Ishikawa (cell line): ENCODE results near the gene INPP5B.

Experiments used
- CEBPB ChIP-seq: IDR thresholded peaks from 2 replicates; pipeline ENCODE4 v1.6.1; 2012
- CREB1 ChIP-seq: IDR thresholded peaks from 2 replicates; pipeline ENCODE4 v1.6.1; 2012; ENCODE audit warnings: low read depth
- EGR1 ChIP-seq: IDR thresholded peaks from 2 replicates; pipeline ENCODE4 v1.6.1; 2012
- EP300 ChIP-seq: IDR thresholded peaks from 2 replicates; pipeline ENCODE4 v1.6.1; 2012; ENCODE audit warnings: borderline replicate concordance
- FOXM1 ChIP-seq: IDR thresholded peaks from 2 replicates; pipeline ENCODE4 v1.6.1; 2012; ENCODE audit warnings: low read depth, borderline replicate concordance
- NFIC ChIP-seq: IDR thresholded peaks from 2 replicates; pipeline ENCODE4 v1.6.1; 2012
- RAD21 ChIP-seq: IDR thresholded peaks from 2 replicates; pipeline ENCODE4 v1.6.1; 2012; ENCODE audit warnings: low read depth
- TAF1 ChIP-seq: IDR thresholded peaks from 2 replicates; pipeline ENCODE4 v1.6.1; 2012; ENCODE audit warnings: low read depth, mild to moderate bottlenecking
- TCF12 ChIP-seq: IDR thresholded peaks from 2 replicates; pipeline ENCODE4 v1.6.1; 2012; ENCODE audit warnings: low read depth
- TEAD4 ChIP-seq: IDR thresholded peaks from 2 replicates; pipeline ENCODE4 v1.6.1; 2012
- YY1 ChIP-seq: IDR thresholded peaks from 2 replicates; pipeline ENCODE4 v1.6.1; 2012; ENCODE audit warnings: low read depth
- ZBTB7A ChIP-seq: IDR thresholded peaks from 2 replicates; pipeline ENCODE4 v1.6.1; 2012; ENCODE audit warnings: low read depth
- TF ChIP-seq, protein P1 (sequence below): IDR thresholded peaks from 2 replicates; pipeline ENCODE4 v1.6.1; 2012
- TF ChIP-seq, protein P2 (sequence below): IDR thresholded peaks from 2 replicates; pipeline ENCODE4 v1.6.1; 2012
- TF ChIP-seq, protein P3 (sequence below): IDR thresholded peaks from 2 replicates; pipeline ENCODE4 v1.6.1; 2012; ENCODE audit warnings: low read depth, mild to moderate bottlenecking

Gene INPP5B

DNA sequence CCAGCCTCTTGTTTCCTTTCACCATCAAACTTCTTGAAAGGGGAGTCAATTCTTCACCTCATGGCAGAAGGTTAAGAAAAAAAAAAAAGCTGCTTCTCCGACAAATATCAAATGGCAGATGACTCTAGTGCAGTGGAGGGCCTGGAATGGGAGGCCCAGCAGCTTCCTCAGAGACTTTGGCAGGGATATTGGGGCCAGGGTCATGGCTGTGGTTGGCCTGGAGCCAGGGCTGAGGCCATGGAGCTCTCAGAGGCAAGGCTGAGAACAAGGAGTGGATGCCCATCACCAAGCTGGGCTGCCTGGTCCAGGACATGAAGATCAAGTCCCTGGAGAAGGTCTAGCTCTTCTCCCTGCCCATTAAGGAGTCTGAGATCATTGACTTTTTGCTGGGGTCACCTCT is 106.1 kb downstream of the INPP5B start:
- no peak for TF ChIP-seq TAF1
- no peak for TF ChIP-seq EGR1

DNA sequence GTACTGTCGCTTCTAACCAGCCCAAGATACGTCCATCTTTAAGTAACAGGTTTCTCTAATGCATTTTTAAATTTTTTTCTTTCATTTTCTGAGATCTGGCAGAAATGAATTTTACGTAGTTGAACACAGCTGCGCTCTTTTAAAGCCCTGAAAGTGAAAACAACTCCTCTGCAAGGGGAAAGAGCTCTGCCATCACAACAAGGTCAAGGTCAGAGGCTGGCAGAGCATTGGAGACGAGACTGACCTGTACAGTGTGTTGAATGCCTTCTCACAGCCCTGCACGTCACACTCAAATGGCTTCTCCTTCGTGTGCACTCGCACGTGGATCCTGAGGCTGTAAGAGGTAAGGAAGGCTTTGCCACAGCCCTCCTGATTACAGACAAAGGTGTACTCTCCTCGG is 107.2 kb downstream of the INPP5B start:
- TF ChIP-seq ZBTB7A (no peak), TEAD4 (no peak), TCF12 (no peak), CEBPB (no peak), TAF1 (no peak), EP300 (no peak), YY1 (no peak), NFIC (no peak), CREB1 (no peak), RAD21 (no peak), EGR1 (no peak)
- TF ChIP-seq, protein P1, sequence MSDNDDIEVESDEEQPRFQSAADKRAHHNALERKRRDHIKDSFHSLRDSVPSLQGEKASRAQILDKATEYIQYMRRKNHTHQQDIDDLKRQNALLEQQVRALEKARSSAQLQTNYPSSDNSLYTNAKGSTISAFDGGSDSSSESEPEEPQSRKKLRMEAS: no peak

DNA sequence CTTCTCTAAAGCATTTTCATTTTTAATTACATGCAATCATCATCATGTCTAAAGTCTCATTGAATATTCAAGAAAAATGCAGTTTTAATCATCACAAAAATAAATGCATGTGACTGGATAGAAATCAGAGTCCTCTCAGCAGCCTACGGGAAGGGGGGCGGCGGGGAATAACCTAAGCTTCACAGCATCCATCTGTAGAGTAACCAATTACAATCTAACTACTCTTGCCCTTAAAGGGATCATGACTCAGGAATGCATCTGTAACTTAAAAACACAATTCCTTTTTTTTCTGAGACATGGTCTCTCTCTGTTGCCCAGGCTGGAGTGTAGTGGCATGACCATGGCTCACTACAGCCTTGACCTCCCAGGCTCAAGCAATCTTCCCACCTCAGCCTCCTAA is 110.1 kb downstream of the INPP5B start:
- TF ChIP-seq NFIC (no peak), CREB1 (no peak), EGR1 (no peak), YY1 (no peak), ZBTB7A (no peak), TCF12 (no peak), EP300 (no peak), TEAD4 (no peak), TAF1 (no peak), FOXM1 (no peak)
- TF ChIP-seq, protein P2, sequence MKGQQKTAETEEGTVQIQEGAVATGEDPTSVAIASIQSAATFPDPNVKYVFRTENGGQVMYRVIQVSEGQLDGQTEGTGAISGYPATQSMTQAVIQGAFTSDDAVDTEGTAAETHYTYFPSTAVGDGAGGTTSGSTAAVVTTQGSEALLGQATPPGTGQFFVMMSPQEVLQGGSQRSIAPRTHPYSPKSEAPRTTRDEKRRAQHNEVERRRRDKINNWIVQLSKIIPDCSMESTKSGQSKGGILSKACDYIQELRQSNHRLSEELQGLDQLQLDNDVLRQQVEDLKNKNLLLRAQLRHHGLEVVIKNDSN: no peak
- TF ChIP-seq, protein P3, sequence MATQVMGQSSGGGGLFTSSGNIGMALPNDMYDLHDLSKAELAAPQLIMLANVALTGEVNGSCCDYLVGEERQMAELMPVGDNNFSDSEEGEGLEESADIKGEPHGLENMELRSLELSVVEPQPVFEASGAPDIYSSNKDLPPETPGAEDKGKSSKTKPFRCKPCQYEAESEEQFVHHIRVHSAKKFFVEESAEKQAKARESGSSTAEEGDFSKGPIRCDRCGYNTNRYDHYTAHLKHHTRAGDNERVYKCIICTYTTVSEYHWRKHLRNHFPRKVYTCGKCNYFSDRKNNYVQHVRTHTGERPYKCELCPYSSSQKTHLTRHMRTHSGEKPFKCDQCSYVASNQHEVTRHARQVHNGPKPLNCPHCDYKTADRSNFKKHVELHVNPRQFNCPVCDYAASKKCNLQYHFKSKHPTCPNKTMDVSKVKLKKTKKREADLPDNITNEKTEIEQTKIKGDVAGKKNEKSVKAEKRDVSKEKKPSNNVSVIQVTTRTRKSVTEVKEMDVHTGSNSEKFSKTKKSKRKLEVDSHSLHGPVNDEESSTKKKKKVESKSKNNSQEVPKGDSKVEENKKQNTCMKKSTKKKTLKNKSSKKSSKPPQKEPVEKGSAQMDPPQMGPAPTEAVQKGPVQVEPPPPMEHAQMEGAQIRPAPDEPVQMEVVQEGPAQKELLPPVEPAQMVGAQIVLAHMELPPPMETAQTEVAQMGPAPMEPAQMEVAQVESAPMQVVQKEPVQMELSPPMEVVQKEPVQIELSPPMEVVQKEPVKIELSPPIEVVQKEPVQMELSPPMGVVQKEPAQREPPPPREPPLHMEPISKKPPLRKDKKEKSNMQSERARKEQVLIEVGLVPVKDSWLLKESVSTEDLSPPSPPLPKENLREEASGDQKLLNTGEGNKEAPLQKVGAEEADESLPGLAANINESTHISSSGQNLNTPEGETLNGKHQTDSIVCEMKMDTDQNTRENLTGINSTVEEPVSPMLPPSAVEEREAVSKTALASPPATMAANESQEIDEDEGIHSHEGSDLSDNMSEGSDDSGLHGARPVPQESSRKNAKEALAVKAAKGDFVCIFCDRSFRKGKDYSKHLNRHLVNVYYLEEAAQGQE: no peak

DNA sequence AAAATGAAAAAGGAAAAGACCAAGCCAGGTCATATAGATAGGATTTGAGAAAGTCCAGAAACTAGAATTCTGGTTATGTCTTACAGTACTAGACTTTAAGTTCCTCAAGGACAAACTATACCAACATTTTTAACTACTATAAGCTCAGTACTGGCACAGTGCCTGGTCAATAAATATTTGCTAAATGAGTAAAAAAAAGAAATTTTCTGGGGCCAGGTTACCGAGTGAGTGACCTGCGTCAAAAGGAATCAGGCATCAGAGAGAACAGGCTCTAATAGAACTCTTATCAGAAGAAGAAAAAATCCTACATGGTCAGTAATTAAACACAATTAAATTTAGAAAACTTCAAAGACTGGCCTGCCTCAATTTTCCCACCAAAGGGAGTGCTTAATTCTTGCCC is 115.0 kb downstream of the INPP5B start:
- TF ChIP-seq TEAD4 (no peak), RAD21 (no peak), NFIC (no peak), EP300 (no peak), EGR1 (no peak), ZBTB7A (no peak), YY1 (no peak), CEBPB (no peak), CREB1 (no peak), TAF1 (no peak), FOXM1 (no peak), TCF12 (no peak)
- TF ChIP-seq, protein P2: no peak
- TF ChIP-seq, protein P1: no peak
- TF ChIP-seq, protein P3: no peak

DNA sequence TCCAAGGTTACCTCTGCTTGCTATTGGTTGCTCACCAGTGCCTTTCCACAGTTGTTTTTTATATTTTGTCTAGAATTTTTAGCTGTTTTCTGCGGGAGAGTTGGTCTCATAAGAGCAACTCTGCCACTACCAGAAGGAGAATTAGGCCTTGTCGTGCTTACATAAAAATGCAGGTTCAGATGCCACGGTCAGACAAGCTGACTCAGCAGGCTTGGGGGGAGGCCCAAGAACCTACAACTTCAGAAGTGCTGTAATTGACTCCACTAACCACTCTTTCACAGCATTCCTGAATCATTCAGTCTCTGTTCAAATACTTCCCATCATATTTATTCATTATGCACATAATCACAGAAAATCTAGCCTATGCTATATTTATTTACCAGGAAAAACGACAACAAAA is 115.7 kb downstream of the INPP5B start:
- TF ChIP-seq CEBPB (no peak), EGR1 (no peak), TCF12 (no peak), YY1 (no peak), TEAD4 (no peak), TAF1 (no peak), ZBTB7A (no peak), FOXM1 (no peak), EP300 (no peak), NFIC (no peak), CREB1 (no peak)
- TF ChIP-seq, protein P3: no peak
- TF ChIP-seq, protein P1: no peak
